Stimulated activated CD4-positive, alpha-beta T cell treated with anti-CD3 and anti-CD28 coated beads, Interleukin-4, amount 100 ng/mL, for 24 hours (primary cell): ENCODE results near the gene CYLD.

Source experiments
- DNase-seq: peaks from one replicate; pipeline ENCODE4 v3.0.0-alpha.2; 2020

Gene CYLD

DNA sequence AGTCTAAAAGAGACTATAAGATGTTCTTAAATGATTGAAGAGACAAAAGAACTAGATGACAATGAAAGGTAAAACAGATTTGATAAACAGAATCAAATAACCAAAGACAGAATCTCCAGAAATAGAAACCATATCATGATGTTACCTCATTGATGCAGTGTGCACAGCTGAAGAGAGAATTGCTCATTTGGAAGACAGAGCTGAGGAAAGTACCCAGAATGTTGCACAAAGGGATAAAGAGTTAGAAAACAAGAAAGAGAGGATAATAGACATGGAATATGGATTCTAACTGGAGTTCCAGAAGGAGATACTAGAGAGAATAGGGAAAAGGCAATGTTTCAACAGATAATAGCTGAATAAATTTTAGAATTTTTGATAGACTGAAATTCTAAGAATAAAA lies 47.9 kb downstream of the CYLD start:
- DNase-seq, result no peak

DNA sequence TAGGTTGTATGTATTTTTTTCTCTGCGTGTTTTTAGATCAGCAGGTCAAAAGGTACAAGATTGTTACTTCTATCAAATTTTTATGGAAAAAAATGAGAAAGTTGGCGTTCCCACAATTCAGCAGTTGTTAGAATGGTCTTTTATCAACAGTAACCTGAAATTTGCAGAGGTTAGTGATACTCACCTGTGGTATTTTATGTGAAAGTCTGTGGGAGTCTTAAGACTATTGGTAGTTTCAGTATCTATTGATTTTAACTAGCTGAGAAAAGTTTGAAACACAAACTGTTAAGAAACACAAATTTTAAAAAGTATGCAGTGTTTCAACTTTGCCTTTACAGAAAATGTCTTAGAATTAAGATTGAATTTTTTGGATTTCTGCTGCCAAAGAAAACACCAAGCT lies 49.6 kb downstream of the CYLD start:
- DNase-seq, result no peak

DNA sequence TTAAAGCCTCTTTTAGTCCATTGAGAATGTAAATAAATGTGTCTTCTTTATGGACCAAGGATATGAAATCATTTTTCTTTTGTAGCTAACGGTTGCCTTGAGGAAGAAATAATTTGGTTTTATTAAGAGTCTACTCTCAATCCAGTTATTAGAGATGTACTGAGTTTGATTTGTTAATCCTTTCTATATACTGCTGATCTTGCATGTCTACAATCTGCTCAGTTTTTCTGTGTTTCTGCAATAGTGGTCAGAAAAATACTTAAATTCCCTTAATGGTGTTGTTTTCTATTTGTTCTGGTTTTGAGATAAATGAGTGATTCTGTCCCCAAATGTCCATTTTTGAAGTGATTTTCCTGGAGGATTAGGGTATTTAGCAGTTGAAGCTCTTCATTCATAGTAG lies 54.9 kb downstream of the CYLD start:
- DNase-seq, result no peak

DNA sequence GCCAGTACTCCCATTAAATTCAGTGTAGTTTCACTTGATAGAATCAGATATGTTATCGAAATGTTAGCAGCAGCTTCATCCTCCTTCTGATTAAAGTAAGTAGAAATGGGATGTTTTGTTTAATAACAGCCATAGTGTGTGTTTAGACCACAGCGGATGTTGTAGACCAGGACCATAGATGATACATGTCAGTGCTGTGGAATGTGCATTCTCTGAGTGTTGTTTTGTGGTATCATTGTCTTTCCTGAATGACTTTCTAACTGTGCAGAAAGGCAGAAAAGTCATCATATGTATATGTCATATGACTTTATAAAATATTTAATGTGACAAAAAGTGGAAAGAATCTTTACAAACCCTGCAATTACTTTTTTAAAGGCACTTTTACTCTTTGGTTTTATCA lies 55.6 kb downstream of the CYLD start:
- DNase-seq, result no peak

DNA sequence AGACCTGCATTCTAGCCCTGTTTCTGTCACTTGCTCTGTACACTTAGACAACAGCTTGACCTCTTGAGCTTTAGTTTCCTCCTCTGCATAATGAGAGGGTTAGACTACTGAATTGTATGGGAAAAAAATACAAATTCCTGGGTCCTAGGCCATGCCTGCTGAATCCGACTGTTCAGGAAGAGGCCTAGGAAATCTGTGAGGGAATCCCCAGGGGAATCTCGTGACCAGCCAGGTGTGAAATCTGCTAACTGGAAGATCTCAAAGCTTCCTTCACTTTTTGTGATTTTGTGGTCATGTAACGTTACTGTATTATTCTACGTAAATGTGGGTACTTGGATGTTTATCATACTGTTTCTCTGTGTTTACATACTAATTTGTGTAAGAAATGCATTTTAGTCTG lies 58.2 kb downstream of the CYLD start:
- no peak for DNase-seq

DNA sequence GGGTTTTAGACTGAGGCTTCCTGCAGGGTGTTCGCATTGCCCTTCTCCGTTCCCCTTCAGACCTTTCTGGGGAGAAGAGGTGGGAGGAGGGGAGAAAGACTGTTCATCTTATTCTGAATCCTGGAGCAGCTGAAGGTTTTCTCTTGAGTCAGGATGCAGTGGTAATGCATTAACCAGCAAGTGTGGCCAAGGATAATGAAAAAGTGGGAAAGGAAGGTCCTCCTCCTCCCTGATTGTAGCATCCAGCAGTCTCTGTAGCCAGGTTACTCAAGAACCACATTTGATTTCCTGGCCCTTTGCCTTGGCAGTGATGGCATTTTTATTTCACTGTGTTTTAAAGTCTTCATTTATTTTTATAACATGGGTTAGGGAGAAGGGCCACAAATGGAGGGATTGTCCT lies 59.1 kb downstream of the CYLD start:
- DNase-seq, result no peak

DNA sequence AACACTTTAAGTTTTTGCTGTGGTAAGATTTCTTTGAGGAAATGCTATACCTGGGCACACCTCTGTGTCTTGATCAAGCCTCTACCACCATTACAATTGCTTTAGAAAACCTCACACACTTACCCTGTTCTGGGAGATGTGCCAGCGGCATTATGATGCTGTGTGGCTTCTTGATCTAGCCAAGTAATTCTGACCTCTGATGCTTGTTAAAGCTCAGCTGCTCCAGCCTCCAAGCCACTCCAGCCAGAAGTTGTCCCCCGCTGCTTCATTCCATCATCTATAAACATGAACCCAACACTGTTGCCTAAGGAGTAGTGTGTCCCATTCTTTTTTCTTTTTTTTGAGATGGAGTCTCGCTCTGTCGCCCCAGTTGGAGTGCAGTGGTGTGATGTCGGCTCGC lies 60.1 kb downstream of the CYLD start:
- no peak for DNase-seq

DNA sequence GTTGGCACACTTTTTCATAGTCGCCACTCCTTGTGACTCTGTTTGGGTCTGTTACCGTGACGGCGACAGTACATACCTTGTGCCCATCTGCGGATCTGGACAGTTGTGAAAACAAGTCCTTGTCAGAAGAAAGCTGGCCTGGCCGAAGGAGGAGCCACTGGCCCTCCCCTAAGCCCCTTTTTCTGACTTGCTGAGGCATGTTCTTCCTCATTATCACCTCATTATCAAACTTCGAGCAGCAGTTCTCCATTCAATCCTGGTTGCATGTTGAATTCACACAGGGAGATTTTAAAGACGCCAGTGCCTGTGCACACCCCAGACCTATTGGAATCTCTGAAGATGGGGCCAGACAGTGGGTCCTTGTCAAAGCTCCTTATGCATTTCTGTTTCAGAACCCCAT lies 61.1 kb downstream of the CYLD start:
- DNase-seq, result no peak

DNA sequence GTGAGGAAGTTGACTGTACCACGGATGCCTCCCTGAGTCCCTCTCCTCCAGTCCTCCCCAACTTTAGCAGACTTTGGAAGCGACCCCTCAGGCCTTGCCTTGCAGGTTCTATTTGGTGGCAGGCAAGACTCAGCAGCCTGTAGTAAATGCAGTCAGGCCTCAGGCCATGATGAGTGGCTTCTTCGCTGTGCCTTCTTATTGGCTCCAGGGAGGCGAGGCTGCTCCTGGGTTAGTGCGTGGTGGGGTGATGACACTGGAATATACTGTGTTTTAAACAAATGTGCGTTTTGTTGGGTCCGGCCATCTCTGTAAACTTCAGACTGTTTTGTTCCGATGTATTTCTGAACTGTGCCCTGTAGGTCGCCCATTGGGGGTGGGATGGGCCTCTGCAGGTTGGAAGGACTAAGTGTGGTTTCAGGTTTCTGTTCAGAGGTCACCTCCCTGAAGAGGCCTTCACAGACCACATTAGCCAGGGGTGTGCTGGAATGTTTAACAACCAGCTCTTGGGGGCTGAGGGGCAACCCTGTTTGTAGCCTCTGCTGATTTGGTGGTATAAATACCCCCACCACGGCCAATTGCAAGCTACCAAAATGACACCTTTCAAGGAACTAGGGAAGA lies 62.5 kb downstream of the CYLD start:
- no peak for DNase-seq

DNA sequence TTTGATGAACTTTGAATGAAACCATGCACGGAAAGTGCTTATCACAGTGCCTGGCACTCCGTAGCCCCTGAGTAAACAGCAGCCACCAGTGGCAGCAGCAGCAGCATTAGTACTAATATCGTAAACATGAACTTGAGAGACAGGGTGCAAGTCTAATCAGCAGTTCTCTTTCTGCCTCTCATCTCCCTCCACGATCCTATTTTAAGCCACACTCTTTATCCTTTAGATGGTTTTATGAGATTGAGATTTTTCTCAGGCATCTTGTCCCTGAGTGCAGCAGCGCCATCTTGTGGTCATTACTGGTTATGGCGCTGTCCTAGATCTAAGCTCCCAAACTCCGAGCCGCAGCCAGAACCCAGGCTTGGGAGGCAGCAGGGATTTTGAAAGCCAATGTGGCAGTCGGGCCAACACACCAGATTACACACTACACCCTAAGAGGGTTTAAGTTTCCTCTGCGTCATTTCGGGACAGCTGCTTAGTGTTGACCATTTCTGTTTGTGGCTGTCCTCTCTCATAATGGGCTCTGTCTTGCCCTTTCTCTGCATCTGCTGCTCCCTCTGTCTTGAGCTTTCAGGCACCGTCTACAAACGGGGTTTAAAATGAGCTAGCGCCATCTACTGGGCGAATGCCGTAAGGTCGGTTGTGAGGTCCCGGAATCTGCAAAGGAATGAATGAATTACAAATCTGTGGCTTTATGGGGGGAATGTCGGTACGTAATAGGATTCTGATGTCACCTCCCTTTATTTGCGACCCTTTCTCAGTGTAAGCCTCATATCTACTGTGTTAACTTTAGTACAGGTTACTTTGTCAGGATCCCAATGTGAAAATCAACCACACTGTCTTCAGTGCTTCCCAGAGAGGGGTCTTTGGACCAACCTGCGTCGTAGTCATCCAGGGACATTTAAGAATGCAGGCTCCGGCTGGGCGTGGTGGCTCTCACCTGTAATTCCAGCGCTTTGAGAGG lies 64.5 kb downstream of the CYLD start:
- DNase-seq, result peak; percentile 89

DNA sequence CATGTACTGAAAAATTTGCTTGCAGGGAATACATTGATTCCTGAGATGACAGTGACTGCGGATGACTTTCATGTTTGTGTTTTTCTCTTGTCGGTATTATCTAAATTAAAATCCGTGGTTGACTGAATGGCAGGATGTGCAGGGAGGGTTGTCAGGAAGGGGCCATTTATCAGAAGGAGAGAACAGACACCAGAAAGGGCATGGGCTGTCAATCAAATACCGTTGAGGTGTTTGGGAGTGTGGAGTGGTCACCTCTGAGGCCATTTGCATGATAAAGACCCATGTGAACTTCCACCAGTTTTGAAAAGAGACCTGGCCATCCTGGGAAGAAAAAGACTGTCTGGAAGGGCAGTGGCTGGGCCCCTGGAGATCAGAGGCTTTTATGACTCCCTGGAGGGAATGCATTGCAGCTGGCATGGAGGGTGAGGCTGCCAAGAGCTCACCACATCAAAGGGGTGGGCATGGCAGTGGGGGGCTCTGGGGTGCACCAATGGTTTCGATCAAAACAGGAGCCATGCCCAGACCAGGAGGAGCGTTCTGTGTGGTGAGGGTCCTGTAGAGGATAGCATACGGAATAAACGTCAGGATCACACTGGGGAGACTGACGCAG lies 67.1 kb downstream of the CYLD start:
- DNase-seq, result no peak

DNA sequence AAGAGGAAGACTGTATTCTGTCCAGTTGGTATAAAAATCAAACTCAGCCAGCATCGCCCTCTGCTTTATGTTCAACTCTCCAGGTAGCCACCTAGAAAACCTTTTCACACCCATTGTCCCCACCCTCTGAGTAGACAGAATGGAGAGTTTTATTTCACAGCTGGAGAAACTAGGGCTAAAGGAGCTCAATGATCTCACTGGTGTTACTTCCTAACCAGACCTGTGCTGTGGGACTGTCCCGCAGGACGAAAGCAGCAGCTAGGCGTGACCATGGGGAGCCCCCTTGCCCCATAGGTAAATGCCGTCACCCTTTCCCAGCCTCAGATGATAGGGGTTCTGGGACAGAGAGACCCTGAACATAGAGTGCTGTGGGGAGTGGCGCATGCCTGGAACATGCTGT lies 67.7 kb downstream of the CYLD start:
- DNase-seq, result no peak

DNA sequence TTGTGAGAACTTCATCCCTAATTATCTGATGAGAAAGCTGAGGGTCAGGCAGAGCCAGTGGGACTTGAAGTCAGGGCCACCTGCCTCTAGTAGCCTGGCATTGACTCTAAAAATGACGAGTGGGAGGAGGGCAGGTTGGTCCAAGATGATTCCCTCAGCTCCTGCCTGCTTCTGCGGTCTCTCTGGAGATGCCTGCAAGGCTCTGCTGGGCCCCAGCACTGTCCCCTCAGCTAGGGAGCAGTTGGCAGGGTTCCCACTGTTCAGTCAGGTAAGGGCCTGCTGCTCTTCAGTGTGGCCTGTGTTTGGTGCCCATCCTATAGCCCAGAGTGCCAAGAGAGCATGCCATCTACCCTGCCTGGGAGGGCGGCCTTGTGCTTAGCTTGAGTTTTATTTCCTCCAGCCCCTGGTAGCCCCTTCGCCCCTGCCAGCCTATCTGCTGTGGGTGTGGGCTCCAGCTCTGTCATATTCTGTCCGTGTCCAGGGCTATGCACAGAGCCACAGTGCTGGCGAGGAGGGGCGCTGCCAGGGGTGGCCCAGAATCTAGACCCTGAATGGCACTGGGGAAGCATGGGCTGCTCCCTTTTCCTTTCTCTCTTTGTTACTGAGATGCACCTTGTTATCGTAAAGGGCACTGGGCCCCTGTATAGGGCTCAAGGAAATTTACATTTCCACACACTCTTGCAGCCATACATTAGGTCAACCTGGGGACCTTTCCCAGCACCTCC lies 68.5 kb downstream of the CYLD start:
- DNase-seq, result no peak

DNA sequence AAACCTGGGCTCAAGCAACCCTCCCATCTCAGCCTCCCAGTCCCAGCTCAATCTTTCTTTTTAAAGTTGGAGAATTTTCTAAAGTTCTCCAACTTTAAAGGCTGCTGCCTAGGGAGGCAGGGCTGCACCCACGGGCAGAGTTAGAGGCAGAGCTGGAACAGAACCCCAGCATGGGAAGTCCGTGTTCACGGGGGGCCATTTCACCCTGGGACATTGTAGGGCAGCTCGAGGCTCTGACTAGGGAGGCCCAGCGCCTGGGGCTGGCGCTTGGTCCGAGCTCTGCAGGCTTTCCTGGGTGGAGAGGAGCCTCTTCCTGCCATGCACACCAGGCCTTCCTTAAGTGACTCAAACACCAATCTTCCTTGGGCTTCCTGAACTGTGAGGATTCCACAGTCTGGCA lies 70.2 kb downstream of the CYLD start:
- DNase-seq, result no peak

DNA sequence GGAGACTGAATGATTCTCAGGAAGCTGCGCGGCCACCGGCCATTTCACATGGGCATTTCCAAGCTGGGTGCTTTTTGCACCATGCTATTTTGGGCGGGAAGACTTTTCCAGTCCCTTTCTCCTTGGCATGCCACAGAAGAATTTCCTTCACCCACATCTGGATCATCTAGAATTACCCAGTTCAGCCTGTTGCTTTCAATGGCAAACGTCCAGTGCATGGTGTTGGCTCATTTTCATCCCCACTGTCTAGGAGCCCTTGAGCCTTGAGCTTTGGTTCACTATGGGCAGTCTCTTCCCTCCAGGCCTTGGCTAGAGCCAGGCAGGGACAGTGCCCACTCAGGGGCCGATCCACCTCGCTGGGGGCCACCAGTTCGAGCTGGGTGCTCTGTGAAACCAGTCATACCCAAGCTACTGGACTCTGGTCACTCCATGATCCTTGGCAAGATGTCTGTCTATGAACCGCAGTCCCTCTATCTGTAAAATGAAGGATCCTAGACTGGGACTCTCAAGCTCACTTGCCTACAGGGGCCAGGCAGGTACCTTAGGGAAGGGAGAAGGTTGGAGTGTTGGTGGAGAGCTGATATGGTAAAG lies 71.1 kb downstream of the CYLD start:
- DNase-seq, result no peak

DNA sequence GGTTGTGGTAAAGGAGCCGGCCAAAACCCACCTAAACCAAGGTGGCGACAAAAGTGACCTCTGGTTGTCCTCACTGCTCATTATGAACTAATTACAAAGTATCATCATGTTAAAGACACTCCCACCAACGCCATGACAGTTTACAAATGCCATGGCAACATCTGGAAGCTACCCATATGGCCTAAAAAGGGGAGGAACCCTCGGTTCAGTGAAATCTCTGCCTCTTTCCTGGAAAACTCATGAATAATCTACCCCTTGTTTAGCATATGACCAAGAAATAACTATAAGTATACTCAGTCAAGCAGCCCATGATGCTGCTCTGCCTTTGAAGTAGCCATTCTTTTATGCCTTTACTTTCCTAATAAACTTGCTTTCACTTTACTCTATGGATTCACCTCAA lies 72.2 kb downstream of the CYLD start:
- no peak for DNase-seq

DNA sequence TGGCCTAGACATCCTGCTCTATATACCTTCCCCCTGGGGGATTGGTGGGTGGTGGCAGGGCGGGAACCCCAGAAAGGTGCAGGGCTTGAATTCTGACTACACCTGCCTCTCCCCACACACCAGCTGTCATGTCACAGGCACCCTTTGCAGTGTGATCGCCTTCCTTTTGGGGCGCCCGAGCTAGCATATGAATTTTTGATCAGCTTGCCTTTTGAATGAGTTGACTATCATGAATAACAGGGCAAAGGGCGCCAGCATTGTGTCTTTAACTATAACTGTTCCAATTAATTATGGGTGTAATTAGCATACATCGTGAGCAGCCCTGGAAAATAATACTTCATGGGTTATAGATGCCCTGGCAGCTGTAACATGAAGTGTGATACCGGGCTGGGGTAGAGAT lies 72.7 kb downstream of the CYLD start:
- no peak for DNase-seq

DNA sequence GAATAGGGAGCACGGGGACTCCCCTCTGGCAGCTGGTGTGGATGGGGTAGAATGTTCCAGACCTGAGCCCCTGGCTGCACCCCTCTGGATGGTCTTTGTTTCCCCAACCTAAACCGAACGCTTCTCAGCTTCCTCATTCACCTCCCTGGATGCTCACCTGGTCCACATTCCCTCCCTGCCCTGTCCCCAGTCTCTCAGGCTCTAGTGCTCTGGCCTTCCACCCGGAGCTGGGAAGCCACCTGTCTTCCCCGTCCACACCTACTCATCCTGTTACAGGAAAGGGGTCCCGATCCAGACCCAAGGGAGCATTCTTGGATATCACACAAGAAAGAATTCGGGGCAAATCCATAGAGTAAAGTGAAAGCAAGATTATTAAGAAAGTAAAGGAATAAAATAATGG lies 73.5 kb downstream of the CYLD start:
- DNase-seq, result no peak

DNA sequence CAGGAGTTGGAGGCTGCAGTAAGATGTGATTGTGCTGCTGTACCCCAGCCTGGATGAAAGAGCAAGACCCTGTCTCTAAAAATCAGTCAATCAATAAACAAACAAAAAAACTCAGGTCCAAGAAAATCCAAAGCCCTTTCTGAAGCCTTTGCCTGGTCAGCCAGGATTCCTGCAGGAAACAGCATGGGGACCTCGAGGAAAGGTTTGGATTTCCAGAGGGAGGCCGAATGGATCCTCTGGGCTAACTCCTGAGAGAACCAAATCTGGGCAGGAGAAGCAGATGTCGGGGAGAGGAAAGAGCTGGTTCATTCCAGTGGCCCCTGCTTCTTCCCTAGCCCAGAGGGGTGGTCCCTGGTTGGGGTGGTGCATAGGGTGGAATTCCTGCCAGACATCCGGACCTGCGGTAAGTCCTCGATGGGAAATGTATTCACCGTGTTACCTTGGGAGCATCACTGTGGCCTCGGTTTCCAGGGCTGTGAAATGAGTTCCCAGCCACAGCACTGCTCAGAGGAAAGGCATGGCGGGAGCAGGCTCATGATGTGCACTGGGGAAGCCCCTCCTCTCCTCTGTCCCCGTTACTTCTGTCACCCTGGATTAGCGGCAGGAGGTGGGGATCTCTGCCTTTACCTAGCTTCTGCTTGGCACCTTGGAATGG lies 75.1 kb downstream of the CYLD start:
- DNase-seq, result no peak

DNA sequence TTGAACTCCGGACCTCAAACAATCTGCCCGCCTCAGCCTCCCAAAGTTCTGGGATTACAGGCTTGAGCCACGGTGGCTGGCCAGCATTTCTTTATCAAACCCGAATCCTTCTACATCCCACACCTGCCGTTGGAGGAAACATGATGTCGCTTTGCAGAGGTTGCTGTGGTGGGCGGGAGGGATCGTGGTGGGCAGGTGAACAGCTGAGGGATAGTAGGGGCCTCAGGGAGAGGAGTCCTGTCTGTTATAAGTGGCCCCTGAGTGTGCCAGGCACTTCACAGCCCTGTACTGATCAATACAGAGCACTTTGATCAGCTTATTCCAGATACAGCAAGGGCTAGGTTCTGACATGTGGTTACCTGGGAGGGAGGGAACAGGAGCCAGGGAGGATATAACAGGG lies 76.5 kb downstream of the CYLD start:
- no peak for DNase-seq

DNA sequence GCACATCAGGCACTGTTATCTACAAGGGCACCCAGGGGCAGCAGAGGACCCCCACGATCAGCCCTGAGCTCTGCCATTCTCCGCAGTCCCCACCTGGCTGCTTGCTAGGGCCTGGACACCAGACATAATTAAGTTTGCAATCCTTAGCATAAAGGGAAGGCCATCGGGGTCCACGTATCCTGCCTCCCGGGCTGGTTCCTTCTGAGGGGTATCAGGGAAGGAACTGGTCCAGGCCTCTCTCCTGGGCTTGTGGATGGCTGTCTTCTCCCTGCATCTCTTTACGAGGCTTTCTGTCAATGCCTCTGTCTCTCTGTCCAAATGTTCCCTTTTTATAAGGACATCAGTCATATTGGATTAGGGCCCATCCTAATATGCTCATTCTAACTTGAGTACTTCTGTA lies 77.8 kb downstream of the CYLD start:
- DNase-seq, result no peak

DNA sequence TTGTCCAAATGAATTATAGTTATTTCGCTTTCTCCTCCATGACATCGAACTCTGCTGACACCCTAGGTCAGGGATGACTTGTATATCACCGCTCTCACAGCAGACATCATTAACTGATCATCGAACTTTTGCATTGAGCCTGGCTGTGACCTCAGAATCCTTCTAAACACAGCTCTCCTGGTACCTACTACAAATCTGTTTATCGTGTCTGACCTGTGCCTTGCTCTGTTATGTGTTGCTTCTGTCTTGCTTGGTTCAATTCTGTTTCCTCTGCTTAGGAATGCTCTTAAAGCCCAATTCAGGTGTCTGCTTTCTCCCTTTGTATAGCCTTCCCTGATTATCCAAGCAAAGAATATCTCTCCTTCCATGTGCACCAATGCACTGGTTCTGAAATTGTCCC lies 78.3 kb downstream of the CYLD start:
- DNase-seq, result no peak

DNA sequence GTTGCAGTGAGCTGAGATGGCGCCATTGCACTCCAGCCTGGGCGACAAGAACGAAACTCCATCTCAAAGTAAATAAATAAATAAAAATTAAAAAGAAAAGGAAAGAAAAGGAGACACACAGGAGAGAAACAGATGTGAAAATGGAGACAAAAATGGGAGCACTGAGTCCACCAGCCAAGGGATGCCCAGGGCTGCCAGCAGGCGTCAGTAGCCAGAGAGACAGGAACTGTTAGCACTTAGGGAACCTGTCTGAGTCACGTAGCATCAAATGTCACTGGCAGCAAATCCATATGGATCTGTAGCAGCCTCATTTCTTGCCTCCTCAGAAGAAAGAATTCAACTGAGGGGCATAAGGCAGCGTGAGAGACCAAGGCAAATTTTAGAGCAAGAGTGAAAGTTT lies 79.7 kb downstream of the CYLD start:
- DNase-seq, result no peak
